Psoas muscle (tissue), 8 donors: ENCODE data around the gene PAPPA. TPM values are rescaled to one million over a fixed set of nuclear protein-coding genes. Genes with fewer than 3 reads are reported as not detected.

Experiments
- ATAC-seq, 4 donors: fragments of 200-7000 bp; cut with Tn5 transposase; one replicate each; pipeline ENCODE4 v1.9.1; 2020; ENCODE audit warnings: moderate library complexity in 3 of 4, mild to moderate bottlenecking in 2 of 4
- DNase-seq, 2 donors: peaks; one replicate each; pipeline ENCODE4 v3.0.0-alpha.2; 2020
- H3K27ac ChIP-seq: fragments of 200-600 bp; one replicate; pipeline ENCODE4 v1.8.0; 2022
- H3K27me3 ChIP-seq, 3 donors: fragments of 200-600 bp in 1 of 3; one replicate each; pipeline versions ENCODE4 v1.6.1 to v1.8.0; 2013 to 2022; ENCODE audit warnings: low read length in 2 of 3, mild to moderate bottlenecking in 2 of 3, moderate library complexity in 1 of 3; ENCODE audit not compliant: insufficient read depth in 3 of 3
- H3K36me3 ChIP-seq, 2 donors: fragments of 200-600 bp in 1 of 2; one replicate each; pipeline versions ENCODE4 v1.6.1 to v1.8.0; 2013 to 2022; ENCODE audit warnings: low read depth in 1 of 2, mild to moderate bottlenecking in 1 of 2, moderate library complexity in 1 of 2; ENCODE audit not compliant: insufficient read depth in 1 of 2
- H3K4me1 ChIP-seq: fragments of 200-600 bp; one replicate; pipeline ENCODE4 v1.8.0; 2022
- H3K4me3 ChIP-seq: fragments of 200-600 bp; one replicate; pipeline ENCODE4 v1.8.0; 2022; ENCODE audit warnings: mild to moderate bottlenecking
- H3K9me3 ChIP-seq: fragments of 200-600 bp; one replicate; pipeline ENCODE4 v1.8.0; 2022
- WGBS, 3 donors: extraction: QIAGEN DNeasy Blood & Tissue Kit; methylation state at CpG; one replicate each; pipeline versions ENCODE4 v1.1.6 to v1.1.7; 2013; 5-methylcytosine and 5-hydroxymethylcytosine counted together
- intact Hi-C, 2 donors: fragments of 100-400 bp; cut with DNase I; formaldehyde crosslinking; loops; one replicate each; pipeline versions ENCODE4 v1.11.0 to v1.14.2; 2022
- polyA plus RNA-seq, 3 donors: library from polyadenylated mRNA; stranded (reverse); fragments of 200-250 nt; gene quantifications; one replicate each; pipeline ENCODE4 v1.2.3, GENCODE V29; 2013
- total RNA-seq, 4 donors: library from RNA; stranded (reverse); fragmentation: NEBNext Ultra II Directional in 2 of 4; extraction: Animal tissue kit (Norgen Biotek cat#: 25700) in 2 of 4; gene quantifications; one replicate each; pipeline versions ENCODE4 v1.2.1 to v1.2.4, GENCODE V29; 2021 to 2023
- TF ChIP-seq, protein P1 (sequence below): fragments of 200-600 bp; IDR thresholded peaks from one replicate; pipeline ENCODE4 v1.8.0; 2022; ENCODE audit warnings: antibody characterized with exemption
- donor health status: healthy with polysubstance abuse.
- donor health status: DM: no; HTN: no; CAD: no; lungs with moderate emphysema.
- donor health status: Bipolar disorder and iron deficiency.
- donor health status: healthy.
- donor health status: DM: yes; HTN: yes; CAD: no.
- donor health status: DM: no; HTN: no; CAD: no.
- donor health status: DM: no; HTN: no; CAD: no.
- donor health status: DM: yes; HTN: yes; CAD: no.

PAPPA gene
- total and polyA plus RNA-seq, 7 donors = 0.07 to 0.88 (median 0.61) TPM

DNA sequence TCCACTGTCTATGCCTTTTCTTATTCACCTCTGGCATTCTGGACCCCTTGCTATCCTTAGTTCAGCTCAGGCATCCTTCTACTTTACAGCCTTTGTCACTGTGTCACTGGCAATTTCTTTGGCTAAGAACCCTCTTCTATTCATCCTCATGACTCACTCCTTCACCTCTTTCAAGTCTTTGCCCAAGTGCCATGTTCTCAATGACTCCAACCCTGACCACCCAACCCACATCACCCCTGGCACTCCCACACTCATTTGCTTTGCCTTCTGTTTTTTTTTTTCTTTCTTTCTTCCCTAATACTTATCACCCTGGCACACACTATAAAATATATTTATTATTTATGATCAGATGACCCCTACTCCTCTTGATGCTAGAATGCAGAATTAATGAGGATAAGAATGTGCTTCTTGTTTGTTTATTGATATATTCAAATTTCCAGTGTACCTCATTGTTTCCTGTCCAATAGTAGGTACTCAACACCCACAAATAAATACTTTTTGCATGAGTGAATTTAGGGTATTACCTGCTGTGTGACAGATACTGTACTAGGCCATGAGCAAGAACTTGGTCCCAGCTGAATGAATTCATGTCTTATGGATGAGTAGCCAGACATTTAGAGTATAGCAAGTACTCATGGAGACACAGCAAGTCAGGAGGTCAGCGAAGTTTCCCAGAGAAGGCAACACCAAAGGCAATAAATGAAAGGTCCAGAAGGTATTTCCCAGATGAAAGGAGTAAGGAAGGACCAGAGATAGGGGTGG is 236.1 kb downstream of the PAPPA start:
- ATAC-seq = no peak
- H3K9me3 ChIP-seq = no peaks in the 10 kb centered on the region
- DNase-seq = no peak
- no peaks in the 10 kb centered on the region for H3K4me1 ChIP-seq
- H3K27ac ChIP-seq = no peak overlapping the region
- 88 to 96% (median 91%) methylated on average over 1 of the region's 1 CpG for WGBS, 3 donors
- intact Hi-C loops = no loop called here
- no peaks in the 10 kb centered on the region for H3K27me3 ChIP-seq
- TF ChIP-seq, protein P1, sequence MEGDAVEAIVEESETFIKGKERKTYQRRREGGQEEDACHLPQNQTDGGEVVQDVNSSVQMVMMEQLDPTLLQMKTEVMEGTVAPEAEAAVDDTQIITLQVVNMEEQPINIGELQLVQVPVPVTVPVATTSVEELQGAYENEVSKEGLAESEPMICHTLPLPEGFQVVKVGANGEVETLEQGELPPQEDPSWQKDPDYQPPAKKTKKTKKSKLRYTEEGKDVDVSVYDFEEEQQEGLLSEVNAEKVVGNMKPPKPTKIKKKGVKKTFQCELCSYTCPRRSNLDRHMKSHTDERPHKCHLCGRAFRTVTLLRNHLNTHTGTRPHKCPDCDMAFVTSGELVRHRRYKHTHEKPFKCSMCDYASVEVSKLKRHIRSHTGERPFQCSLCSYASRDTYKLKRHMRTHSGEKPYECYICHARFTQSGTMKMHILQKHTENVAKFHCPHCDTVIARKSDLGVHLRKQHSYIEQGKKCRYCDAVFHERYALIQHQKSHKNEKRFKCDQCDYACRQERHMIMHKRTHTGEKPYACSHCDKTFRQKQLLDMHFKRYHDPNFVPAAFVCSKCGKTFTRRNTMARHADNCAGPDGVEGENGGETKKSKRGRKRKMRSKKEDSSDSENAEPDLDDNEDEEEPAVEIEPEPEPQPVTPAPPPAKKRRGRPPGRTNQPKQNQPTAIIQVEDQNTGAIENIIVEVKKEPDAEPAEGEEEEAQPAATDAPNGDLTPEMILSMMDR = no peak
- no peaks in the 10 kb centered on the region for H3K36me3 ChIP-seq
- H3K4me3 ChIP-seq = no peak overlapping the region

DNA sequence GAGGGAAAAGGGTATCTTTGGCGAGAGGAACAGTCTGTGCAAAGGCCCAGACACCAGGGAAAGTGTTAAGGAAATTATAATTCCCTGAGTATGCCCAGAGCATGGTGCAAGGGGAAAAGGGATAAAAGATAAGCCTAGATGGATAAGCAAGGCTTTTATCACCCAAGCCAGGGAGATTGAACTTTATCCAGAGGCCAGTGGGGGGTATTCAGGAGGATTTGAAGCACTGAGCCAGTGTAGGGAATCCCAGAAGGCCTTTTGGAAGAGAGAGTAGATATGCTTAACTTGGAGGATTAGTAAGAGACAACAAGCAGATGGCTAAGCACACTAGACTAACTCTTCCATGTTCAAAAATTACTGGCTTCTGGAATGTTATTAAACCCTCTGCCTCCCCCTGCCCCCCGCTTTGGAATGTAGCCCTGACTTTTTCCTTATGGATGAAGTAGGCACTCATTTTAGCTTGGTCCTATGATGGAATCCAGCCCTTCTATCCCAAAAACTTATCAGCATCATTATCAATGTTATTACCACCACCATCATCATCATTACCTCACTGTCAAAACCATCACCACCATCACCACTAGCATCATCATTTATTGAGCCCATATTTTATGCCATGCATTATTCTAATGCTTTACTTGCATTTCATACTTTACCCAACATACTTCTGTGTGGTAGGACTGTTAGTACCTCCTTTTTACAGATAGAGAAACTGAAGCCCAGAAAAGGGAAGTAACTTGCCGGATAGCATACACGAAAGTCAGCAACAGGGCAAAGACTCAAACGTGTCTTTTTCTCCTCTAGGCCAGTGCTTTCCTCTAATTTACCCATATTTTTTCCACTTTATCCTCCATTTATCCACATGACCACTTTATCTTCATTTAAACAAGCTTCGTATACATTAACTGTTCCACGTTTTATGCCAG is 237.0 kb downstream of the PAPPA start:
- DNase-seq (no peak), ATAC-seq (no peak)
- TF ChIP-seq, protein P1 = no peak
- H3K27ac ChIP-seq = no peak overlapping the region
- H3K9me3 ChIP-seq = no peaks in the 10 kb centered on the region
- intact Hi-C loops = no loop called here
- no peaks in the 10 kb centered on the region for H3K4me1 ChIP-seq
- H3K36me3 ChIP-seq = no peaks in the 10 kb centered on the region
- no peak overlapping the region for H3K4me3 ChIP-seq
- no peaks in the 10 kb centered on the region for H3K27me3 ChIP-seq
- WGBS, 3 donors = 87 to 91% (median 88%) methylated on average over 7 of the region's 7 CpGs

DNA sequence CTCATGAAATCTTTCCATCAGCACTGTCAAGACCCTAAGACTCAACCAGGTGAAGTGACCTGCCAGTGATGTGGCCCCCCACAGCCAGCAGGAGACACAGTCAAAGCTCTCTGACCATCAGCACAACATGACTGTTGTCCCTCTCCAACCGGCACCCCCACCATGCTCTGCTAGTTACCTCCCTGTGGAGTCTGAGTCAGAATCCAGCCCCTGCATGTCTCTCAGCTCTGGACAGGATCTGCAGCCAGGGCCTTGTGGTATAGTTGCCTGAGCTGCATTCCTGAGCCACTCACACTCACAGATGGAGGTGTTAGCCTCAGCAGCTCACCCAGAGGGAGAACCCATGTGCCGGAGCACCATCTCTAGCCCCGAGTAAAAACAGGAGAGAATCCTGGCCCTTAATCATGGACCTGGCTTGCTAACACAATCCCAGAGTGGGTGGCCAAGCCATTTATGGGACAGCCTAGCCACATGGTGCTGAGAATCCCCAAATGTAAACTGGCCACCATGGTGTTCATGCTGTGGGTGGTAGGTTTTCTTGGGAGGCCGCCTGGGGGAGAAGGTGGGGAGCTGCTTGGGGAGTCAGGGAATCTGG is 237.8 kb downstream of the PAPPA start:
- Histone ChIP-seq H3K27ac (no peak overlapping the region), H3K4me3 (no peak overlapping the region), H3K9me3 (no peaks in the 10 kb centered on the region), H3K27me3 (no peaks in the 10 kb centered on the region), H3K36me3 (no peaks in the 10 kb centered on the region), H3K4me1 (no peaks in the 10 kb centered on the region)
- no peak for DNase-seq
- TF ChIP-seq, protein P1 = no peak
- WGBS, 3 donors = 89 to 91% (median 90%) methylated on average over 4 of the region's 4 CpGs
- intact Hi-C loops = no loop called here
- no peak for ATAC-seq

DNA sequence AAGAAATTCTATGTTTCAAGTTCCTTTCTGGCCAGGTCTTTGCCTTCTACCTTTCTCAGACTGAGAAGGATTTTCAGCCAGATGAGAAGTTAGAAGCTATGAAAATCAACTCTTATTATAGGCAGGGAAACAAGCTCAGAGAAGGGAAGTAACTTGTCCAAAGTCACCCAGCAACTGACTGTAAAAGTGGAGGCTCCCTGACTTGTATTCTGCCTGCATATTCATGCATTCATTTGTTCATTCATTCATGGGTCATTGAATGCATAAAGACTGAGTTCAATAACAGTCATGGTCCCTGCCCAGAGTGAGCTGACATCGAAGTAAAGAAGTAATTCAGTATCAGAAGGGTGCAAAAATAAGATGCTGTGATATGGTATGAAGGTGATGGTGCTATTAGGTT is 239.6 kb downstream of the PAPPA start:
- DNase-seq = no peak
- H3K4me1 ChIP-seq = no peaks in the 10 kb centered on the region
- intact Hi-C loops = no loop called here
- H3K9me3 ChIP-seq = no peaks in the 10 kb centered on the region
- H3K27ac ChIP-seq = no peak overlapping the region
- H3K36me3 ChIP-seq = no peaks in the 10 kb centered on the region
- 92 to 97% (median 95%) methylated on average over 1 of the region's 1 CpG for WGBS, 3 donors
- no peaks in the 10 kb centered on the region for H3K27me3 ChIP-seq
- no peak overlapping the region for H3K4me3 ChIP-seq
- TF ChIP-seq, protein P1 = no peak
- no peak for ATAC-seq
